NCI-H128 (cell line): ENCODE results near the gene HLF.

Experiments
- DNase-seq: peaks from one replicate; lab custom pipeline; 2025; ENCODE audit not compliant: unreplicated experiment; lab: John Stamatoyannopoulos, UW

Gene HLF

GRCh38 chr17:55274355-55275255 lies 9.8 kb downstream of the HLF start:
- DNase-seq, result no peak

GRCh38 chr17:55275894-55276804 lies 11.4 kb downstream of the HLF start:
- no peak for DNase-seq

- no peak for DNase-seq
Measured at GRCh38 chr17:55278173-55278961, 13.6 kb downstream of the HLF start.

- DNase-seq, result no peak
Measured at GRCh38 chr17:55279203-55279602, 14.4 kb downstream of the HLF start.

GRCh38 chr17:55279788-55280187 lies 15.0 kb downstream of the HLF start:
- DNase-seq, result no peak

- no peak for DNase-seq
Measured at GRCh38 chr17:55280212-55280611, 15.5 kb downstream of the HLF start.

- DNase-seq, result no peak
Measured at GRCh38 chr17:55281649-55282378, 17.1 kb downstream of the HLF start.

GRCh38 chr17:55282379-55282702 lies 17.6 kb downstream of the HLF start:
- DNase-seq, result no peak

GRCh38 chr17:55282741-55283140 lies 18.0 kb downstream of the HLF start:
- no peak for DNase-seq

GRCh38 chr17:55283256-55283965 lies 18.7 kb downstream of the HLF start:
- DNase-seq, result no peak

GRCh38 chr17:55284001-55284884 lies 19.5 kb downstream of the HLF start:
- no peak for DNase-seq

GRCh38 chr17:55284944-55285339 lies 20.2 kb downstream of the HLF start:
- DNase-seq, result no peak

- DNase-seq, result peak; percentile 28
Measured at GRCh38 chr17:55285340-55286301, 20.9 kb downstream of the HLF start.

GRCh38 chr17:55286681-55287589 lies 22.2 kb downstream of the HLF start:
- no peak for DNase-seq

GRCh38 chr17:55288356-55289105 lies 23.8 kb downstream of the HLF start:
- no peak for DNase-seq

GRCh38 chr17:55289106-55289446 lies 24.3 kb downstream of the HLF start:
- DNase-seq, result no peak
